ENCODE measurements around the gene METAP2. TPM values are rescaled to one million over a fixed set of nuclear protein-coding genes. Genes with fewer than 3 reads are reported as not detected.
A peak's percentile ranks its signal among the peaks of the same experiment; 100 is the strongest.

The METAP2 gene
- total RNA-seq, 4 donors from 2014 or later, result 56.6 to 87.1 (median 71.8) TPM

- WGBS, 2 donors, result 37 to 62% methylated on average over 2 of the region's 2 CpGs
- DNase-seq (ENCODE audit: low spot score in 2 of 2), result no peak
- TF ChIP-seq POLR2A (IDR thresholded peaks at IDR 0.05), result no peak
- TF ChIP-seq, protein P1, sequence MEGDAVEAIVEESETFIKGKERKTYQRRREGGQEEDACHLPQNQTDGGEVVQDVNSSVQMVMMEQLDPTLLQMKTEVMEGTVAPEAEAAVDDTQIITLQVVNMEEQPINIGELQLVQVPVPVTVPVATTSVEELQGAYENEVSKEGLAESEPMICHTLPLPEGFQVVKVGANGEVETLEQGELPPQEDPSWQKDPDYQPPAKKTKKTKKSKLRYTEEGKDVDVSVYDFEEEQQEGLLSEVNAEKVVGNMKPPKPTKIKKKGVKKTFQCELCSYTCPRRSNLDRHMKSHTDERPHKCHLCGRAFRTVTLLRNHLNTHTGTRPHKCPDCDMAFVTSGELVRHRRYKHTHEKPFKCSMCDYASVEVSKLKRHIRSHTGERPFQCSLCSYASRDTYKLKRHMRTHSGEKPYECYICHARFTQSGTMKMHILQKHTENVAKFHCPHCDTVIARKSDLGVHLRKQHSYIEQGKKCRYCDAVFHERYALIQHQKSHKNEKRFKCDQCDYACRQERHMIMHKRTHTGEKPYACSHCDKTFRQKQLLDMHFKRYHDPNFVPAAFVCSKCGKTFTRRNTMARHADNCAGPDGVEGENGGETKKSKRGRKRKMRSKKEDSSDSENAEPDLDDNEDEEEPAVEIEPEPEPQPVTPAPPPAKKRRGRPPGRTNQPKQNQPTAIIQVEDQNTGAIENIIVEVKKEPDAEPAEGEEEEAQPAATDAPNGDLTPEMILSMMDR (IDR thresholded peaks at IDR 0.05), result no peak
- intact Hi-C loops (cut with DNase I; ENCODE audit: low total_unique reads), result no loop called here
- no peak overlapping the region for H3K4me3 ChIP-seq (ENCODE audit: low read depth, poor library complexity, severe bottlenecking)
These were observed 8.7 kb upstream of the METAP2 start for GRCh38 chr12:95465275-95465674.

DNA sequence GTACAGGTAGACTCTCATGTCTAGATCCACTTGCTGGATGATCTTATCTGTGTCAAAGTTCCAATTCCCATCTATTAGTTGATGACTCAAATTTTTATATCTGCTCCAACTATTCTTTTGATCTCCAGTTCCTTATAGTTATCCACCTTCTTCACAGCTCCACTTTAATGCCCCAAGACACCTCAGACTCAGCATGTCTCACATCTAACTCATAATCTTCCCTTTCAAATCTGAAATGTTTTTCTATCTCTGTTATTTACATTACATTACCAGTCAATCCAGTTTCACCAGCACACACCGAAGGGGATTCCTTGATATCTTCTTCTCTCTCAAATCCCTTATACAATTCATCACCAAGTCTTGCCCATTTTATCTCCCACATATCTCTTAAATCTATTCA, 3.7 kb upstream of the METAP2 start:
- intact Hi-C loops (cut with DNase I; ENCODE audit: low total_unique reads), result no loop called here
- TF ChIP-seq POLR2A (IDR thresholded peaks at IDR 0.05), result no peak
- TF ChIP-seq, protein P1 (IDR thresholded peaks at IDR 0.05), result no peak
- WGBS, 2 donors, result 59 to 63% methylated on average over 1 of the region's 1 CpG

DNA sequence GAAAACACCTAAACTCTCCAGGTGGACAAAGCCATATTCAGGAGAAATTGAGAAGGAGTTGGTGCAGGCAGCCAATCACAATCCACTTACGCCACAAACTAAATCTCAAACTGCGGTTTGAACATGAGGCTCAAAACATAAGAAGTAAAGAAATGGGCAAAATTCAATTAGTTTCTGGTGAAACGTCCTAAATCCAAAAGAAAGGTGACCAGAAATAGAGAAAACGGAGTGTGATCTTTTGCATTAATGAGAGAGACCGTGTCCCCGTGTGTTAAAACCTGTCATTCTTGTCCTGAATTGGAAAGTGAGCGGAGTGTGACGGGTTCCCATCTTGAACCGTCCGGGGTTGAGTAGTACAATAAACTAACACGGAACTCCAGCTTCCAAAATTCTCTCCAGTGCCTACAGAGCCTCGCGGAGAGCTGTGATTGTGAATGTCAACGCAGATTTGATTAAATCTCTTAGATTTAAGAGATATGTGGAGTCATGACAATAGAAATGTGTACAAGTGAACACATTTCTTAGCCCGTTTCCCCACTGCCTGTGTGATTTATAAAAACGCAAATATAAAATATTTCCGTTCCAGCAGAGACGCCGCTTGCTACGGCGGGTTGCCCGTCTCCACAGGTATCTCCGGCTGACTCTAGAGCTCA, 595 bp upstream of the METAP2 start:
- TF ChIP-seq POLR2A (IDR thresholded peaks at IDR 0.05), result no peak
- TF ChIP-seq, protein P1 (IDR thresholded peaks at IDR 0.05), result no peak
- 0 to 1% methylated on average over 23 of the region's 23 CpGs for WGBS, 2 donors
- intact Hi-C loops (cut with DNase I; ENCODE audit: low total_unique reads), result no loop called here
- H3K4me3 ChIP-seq (ENCODE audit: low read depth, poor library complexity, severe bottlenecking), result peak overlapping the region; percentile 80
- DNase-seq (ENCODE audit: low spot score in 2 of 2), result peak in 1 of 2 donors; percentile 45

More for the DNA sequence above, 3.7 kb upstream of the METAP2 start:
- no peak overlapping the region for H3K4me3 ChIP-seq (ENCODE audit: low read depth, poor library complexity, severe bottlenecking)
- no peak for DNase-seq (ENCODE audit: low spot score in 2 of 2)

DNA sequence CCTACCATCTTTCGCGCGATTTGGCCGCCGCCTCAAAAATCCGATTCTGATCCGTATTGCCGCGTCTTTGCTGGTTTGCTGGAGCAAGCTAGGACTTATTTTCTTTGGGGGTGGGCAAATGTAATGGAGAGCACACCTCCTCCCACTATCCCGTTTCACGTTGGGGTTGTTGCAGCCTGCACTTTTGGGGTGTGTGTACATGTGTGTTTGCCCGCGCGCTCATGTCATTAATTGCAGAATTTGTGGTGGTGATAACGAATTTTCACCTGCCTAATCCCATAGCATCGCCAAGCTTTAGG, 657 bp downstream of the METAP2 start:
- peak overlapping the region; percentile 80 for H3K4me3 ChIP-seq (ENCODE audit: low read depth, poor library complexity, severe bottlenecking)
- DNase-seq (ENCODE audit: low spot score in 2 of 2), result no peak
- TF ChIP-seq POLR2A (IDR thresholded peaks at IDR 0.05), result no peak
- TF ChIP-seq, protein P1 (IDR thresholded peaks at IDR 0.05), result no peak
- 0 to 3% methylated on average over 16 of the region's 16 CpGs for WGBS, 2 donors
- intact Hi-C loops (cut with DNase I; ENCODE audit: low total_unique reads), result no loop called here

DNA sequence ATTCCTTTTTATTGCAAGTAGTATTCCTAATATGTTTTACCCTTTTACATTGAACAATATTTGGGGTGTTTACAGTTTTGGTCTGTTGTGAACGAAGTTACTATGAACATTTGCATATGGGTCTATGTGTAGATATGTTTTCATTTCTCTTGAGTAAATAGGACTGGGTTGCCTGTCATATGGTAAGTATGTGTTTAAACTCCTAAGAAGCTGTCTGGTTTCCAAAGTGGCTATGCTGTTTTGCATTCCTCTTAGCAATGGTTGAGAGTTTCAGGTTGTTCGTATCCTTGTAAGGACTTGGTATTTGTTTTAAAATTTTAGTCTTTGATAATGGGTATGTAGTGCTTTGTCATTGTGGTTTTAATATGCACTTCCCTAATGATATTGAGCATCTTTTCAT, 6.3 kb downstream of the METAP2 start:
- WGBS, 2 donors, result 76 to 78% methylated on average over 2 of the region's 2 CpGs
- no peak for DNase-seq (ENCODE audit: low spot score in 2 of 2)
- no peak for TF ChIP-seq POLR2A (IDR thresholded peaks at IDR 0.05)
- TF ChIP-seq, protein P1 (IDR thresholded peaks at IDR 0.05), result no peak
- intact Hi-C loops (cut with DNase I; ENCODE audit: low total_unique reads), result no loop called here
- no peak overlapping the region for H3K4me3 ChIP-seq (ENCODE audit: low read depth, poor library complexity, severe bottlenecking)

GRCh38 chr12:95481072-95481471, 7.1 kb downstream of the METAP2 start:
- DNase-seq (ENCODE audit: low spot score in 2 of 2), result no peak
- no peak overlapping the region for H3K4me3 ChIP-seq (ENCODE audit: low read depth, poor library complexity, severe bottlenecking)
- 49 to 55% methylated on average over 3 of the region's 3 CpGs for WGBS, 2 donors
- TF ChIP-seq, protein P1 (IDR thresholded peaks at IDR 0.05), result no peak
- no peak for TF ChIP-seq POLR2A (IDR thresholded peaks at IDR 0.05)
- intact Hi-C loops (cut with DNase I; ENCODE audit: low total_unique reads), result no loop called here
